ACHN (cell line): ENCODE data around the gene MACROH2A2.
"Not testable (repeated sequence)": the region's sequence is repeated elsewhere in the genome, so short reads cannot be mapped to it uniquely, and the experiment has no call there.

Experiments used
- DNase-seq: peaks from one replicate; pipeline ENCODE4 v3.0.0-alpha.2; 2015
- in situ Hi-C: cut with HindIII; loops from 2 replicates; pipeline ENCODE4 v1.10.0; 2017; ENCODE audit warnings: low sequenced_read_pairs, low pct_ligation_motif_present, low pct_unique_long_range_greater_than_20kb

Gene MACROH2A2

DNA sequence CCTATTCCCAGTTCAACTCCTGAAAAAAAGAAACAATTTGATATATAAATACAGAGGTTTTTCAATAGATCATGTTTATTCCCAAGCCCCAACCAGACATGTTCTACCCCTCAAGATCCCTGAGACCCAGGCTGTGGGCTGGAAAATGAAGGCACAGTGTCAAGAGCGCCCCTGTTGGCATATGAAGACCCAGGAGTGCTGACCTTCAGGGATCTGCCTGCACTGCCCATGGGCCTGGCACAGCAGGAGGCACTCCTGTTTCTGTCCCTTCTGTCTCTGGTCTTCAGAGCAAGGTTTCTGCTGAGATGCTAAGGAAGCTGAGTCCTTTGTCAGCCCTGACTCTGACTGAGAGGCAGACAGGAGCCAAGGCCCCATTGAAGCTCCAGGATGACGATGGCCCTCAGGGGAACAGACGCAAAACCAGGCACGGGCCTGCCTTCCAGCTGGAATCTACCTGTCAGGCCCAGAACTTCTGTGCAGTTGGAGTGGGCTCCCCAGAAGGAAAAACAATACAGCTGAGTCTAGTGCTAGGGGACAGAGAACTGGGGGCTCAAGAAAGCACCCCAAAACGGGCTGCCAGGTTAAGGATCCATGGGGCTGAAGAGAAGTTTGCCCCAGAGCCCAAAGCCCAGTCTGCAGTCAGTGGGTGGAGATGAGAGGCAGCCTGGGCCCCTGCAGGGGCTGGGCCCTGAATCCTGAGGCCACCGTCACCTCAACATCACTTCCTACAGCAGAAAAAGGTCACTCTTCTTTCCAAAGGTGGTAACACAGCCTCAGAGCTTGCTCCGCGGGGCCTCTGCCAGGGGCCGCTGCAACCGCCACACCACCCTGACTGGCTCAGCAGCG, 86.7 kb downstream of the MACROH2A2 start:
- in situ Hi-C loops = no loop called here
- DNase-seq = no peak

DNA sequence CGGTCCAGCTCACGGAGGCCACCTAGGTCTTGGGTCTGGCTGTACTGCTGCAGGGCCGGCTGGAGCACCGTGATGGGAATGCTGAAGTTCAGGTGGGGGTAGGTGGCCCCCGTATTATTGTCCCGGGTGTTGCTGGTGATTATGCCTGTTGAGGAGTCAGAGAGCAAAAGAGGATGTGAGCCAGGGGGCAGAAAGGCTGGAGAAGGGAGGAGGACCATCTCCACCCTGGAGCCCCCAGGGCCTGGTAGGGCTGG, 87.3 kb downstream of the MACROH2A2 start:
- in situ Hi-C loops = no loop called here
- no peak for DNase-seq

DNA sequence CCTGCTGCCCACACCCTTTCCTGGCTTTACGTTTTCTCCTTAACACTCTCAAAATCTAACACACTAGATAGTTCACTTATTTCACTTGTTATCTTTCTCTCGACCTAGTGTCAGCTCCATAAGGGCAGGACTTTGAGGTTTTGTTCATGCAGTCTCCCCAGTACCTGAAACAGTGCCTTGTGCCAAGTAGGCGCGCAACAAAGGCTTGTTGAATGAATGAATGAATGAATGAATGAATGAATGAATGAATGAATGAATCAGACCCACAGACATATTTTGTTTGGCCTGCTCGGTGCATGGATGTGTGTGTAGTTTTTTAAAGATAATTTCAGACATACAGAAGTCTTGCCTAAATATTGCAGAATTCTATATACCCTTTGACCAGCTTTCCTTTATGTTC, 87.7 kb downstream of the MACROH2A2 start:
- in situ Hi-C loops = no loop called here
- DNase-seq = no peak

DNA sequence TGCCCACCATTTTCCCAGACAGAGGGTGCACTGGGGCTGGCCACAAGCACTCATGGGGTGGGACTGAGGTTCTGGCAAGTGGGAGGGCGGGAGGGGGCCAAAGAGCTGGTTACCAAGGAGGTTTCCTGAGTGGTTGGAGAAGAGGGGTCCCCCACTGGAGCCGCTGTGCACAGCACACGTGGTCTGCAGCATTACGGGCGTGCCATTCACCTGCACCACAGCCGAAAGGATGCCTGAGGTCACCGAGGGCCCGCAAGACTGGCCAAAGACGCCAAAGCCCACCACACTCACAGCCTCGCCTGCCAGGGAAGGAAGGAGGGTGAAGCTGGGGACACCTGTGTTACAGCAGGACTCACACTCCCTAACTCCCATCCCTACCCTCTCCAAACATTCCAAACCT, 89.9 kb downstream of the MACROH2A2 start:
- in situ Hi-C loops = no loop called here
- DNase-seq = no peak

DNA sequence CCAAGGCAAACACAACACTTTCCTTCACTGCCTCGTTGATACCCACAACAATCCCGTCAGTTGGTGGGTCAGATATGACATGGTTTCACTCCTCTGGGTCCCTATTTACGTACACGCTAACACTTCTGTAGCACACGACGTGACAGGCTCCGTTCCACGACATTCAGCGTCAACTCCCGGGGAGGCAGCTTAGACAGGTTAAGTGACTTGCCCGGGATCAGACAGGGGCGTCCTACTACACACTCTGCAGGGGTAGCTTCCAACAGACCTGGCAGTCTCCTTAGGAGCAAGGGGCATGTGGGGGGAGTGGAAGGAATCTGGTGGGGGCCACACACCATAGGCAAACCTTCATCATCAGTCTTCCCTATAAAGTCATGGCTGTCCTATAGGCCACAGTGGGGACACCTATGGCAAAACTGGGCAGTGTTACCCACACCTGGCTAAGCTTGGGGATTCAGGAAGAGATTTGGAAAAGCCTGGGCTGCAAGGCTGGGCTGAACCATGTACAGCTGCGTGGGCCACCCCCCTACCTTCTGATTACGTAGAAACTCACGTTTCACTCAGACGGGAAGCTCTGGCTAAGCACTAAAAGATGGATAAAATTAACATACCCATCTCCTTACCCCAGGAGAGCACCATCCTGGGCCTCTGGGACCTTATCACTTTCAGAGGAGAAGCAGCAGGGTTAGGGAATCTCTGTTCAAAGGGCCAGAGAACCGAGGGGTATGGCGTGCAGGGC, 91.9 kb downstream of the MACROH2A2 start:
- in situ Hi-C loops = no loop called here
- no peak for DNase-seq

DNA sequence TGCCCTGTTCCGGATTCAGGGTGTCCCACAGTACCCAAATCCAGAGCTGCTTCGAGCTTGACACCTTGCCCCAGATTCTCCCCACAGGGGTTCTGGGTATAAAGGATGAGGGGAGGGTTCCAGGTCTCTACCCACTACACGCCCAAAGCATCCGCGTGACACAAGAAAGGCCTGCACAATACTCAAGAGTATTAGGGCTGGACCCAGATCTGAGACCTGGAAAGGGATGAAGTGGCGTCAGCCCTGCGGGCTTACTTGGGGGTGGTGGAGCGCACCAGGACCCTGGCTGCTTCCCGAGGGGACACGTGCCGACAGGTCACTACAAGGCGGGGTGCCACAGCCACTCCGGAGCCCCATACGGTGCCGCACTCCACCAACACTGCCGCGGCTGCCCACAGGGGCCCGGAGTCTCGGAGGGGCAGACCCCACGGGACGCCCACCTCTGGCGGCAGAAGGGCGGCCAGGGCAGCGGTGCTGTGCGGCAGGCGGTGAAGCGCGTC, 92.6 kb downstream of the MACROH2A2 start:
- in situ Hi-C loops = no loop called here
- no peak for DNase-seq

DNA sequence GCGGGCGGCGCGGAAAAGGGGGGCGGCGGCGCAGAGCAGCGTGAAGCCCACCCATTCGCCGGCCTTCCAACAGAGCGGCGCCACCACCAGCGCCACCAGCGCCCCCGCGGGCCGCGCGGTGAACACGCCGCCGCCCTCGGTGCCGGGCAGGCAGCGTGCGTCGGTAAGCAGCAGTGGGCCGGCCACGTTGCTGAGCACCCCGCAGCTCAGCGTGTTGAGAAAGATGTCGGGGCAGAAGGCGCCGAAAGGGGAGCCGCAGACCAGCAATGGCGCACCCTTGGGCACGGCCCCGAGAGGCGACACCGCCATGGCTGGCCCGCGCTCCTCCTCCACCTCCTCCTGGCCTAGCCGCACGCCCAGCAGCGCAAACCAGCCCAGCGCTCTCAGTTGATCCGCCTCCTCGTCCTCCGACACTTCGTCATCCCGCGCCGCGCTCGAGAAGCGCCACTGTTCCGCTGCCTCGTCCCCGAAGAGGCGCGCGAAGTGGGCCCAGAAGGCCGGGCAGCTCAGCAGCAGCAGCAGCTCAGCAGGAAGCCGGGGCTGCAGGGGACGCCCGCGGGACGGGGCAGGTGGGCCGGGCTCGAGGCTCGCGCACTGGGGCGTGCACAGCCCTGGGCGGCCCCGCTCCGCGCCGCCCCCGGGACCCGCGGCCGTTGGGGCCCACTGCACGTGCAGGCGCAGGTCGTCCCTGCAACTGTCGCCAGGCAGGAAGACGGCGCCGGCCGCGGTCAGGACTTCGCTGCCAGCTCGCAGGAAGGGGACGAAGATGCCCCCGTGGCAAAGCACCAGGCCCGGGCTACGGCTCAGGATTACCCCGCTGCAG, 93.2 kb downstream of the MACROH2A2 start:
- peak; percentile 71 for DNase-seq
- in situ Hi-C loops = no loop called here

DNA sequence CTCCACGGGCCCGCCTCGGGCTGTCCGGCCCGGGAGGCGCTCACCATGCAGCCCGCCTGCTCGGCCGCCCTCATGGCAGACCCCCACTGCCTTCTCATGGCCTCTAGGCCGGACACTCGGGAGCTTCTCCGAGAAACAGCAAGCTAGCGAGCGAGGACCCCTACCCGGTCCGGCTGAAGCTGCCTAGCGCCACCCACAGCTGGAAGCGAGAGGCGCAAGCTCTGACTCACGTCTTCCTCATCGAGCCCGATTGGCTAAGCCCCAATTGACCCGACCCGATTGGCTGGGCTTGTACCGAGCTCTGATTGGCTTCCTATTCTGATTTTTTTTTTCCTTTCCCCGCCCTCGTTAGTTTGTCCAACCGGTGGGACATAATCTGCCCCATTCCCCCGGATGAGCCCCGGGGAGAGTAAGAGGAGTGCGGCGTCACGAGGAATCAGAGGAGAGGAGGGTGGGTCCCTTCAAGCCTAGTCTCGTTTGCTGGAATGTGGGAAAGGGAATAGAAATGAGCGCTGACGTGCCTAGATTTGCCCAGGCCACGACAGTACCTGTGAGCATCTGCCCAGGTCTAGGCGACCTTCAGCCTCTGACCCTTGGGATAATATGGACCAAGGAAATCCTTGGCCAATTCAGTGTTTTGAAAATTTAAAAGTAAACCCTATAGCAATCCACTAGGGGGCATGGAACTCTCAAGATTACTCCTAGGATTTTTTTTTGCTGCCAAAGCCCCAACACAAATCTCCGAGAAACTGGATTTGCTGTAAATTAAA, 94.0 kb downstream of the MACROH2A2 start, which contains the start of gene TYSND1:
TSS of gene TYSND1 (minus strand) at position 212 of the 770 bp plus-strand sequence. CDS start at position 98, 114 bp downstream.
- in situ Hi-C loops = no loop called here
- DNase-seq = peak; percentile 100

DNA sequence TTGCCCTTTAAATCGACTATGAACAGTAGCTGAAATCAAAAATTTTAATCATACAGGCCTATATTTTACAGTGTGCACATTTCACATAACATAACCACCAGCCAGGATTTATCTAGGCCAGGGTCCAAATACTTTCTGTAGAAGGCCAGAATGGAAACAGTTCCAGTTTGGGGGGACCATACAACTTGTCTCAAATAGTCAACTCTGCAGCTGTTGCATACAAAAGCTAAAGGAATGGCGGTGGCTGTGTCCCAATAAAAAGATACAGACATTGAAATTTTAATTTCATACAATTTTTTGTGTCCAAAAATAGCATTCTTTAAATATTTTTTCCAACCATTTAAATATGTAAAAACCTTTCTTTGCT, 94.6 kb downstream of the MACROH2A2 start:
- DNase-seq = no peak
- in situ Hi-C loops = no loop called here

DNA sequence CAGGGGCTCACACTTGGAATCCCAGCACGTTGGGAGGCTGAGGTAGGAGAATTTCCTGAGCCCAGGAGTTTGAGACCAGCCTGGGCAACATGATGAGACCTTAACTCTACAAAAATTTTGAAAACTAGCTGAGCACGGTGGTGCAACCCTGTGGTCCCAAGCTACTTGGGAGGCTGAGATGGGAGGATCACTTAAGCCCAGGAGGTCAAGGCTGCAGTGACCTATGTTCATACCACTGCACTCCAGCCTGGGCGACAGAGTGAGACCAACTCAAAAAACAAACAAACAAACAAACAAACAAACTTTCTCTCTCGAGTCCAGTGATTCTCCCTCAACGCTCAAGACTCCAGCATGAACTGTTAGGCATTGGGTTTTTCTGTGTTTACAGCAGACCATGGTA, 95.9 kb downstream of the MACROH2A2 start:
- no peak for DNase-seq
- in situ Hi-C loops = no loop called here

DNA sequence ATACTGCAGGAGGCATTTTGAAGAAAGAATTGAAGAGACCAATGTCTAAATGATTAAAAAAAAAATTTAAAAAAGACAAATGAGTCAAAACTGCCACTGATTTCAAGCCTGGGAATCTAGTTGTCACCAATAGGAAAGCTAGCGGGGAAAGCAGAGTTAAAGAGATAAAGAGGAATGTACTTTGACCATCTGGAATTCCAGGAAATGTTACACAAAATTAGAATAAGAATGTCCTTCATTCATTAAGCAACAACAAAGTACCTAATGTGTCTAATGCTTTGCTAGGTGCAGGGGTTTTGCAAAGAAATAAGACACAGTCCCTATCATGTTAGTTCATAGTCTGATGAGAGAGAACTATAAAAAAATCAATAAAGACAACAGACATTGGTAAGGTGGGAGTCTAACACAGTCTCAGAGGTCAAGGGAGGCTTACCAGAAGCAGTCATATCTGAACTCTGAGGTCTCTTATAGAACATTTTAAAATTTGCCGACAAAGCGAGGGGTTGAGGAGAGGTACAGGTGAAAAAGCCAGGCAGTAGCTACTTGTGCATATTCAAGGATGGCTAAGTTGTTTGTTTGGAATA, 102.7 kb downstream of the MACROH2A2 start:
- in situ Hi-C loops = no loop called here
- no peak for DNase-seq

DNA sequence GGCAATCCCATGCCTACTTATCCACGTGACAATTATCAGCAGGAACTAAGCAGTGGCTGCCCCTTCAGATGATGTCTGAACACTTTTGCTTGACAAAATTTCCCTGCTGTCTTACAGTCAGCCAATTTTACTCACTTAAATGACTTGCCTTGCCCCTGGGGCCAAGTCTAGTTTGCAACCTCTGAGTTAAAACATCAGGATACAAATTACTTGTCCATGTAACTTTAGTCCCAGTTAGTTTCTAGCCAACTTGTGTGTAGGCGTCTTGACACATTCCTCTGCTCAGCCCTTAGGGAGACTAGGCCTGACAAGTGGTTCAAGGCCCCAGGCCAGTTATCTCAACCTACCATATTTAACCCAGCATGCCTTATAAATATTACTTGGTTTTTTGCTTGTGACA, 105.5 kb downstream of the MACROH2A2 start:
- no peak for DNase-seq
- in situ Hi-C loops = no loop called here

DNA sequence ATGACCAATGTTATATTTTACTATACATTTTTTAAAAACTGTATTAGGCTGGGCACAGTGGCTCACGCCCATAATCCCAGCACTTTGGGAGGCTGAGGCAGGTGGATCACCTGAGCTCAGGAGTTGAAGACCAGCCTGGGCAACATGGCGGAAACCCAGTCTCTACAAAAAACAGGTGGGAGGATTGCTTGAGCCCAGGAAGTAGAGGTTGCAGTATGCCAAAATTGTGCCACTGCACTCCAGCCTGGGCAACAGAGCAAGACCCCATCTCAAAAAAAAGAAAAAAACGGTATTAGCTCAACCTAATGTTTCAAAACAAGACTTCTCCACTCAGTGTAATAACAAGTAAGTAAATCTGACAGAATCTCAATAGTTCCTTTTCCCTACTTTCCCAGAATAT, 106.7 kb downstream of the MACROH2A2 start:
- DNase-seq, in situ Hi-C loops: not testable (repeated sequence)

DNA sequence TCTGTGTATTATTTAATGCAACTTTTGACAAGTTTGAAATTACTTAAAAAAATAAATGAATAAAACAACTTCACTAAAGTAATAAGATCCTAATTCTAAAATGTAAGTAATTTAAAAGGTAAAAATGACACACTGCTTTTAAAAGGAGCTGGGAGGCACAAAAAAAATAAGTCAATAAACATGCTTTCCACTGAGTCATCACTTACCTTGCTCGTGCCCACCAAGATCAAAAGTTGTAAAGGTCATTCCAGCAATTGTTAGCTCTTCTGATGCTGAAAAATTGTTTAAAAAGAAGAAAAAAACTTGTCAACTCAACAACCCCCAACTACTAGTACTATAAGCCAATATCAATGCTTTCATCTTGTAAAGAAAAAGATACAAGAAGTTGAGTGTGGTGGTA, 108.2 kb downstream of the MACROH2A2 start:
- in situ Hi-C loops = no loop called here
- no peak for DNase-seq
